Gastroesophageal sphincter (tissue), 3 donors: Measurements from ENCODE around the gene ANAPC16.

Experiments
- CTCF ChIP-seq, 4 experiments: fragments of 200-600 bp in 2 of 4; fragments of 450-650 bp in 2 of 4; sonication (generic) in 1 of 4; IDR thresholded peaks; one replicate each; pipeline ENCODE4 v1.5.1; 2017 to 2019; ENCODE audit warnings: antibody characterized with exemption in 4 of 4, mild to moderate bottlenecking in 2 of 4, moderate library complexity in 2 of 4
- EP300 ChIP-seq: sonication (generic); formaldehyde crosslinking; IDR thresholded peaks from one replicate; pipeline ENCODE4 v1.6.1; 2017; ENCODE audit warnings: antibody characterized with exemption, mild to moderate bottlenecking
- POLR2A ChIP-seq, 2 donors: fragments of 450-650 bp; IDR thresholded peaks; one replicate each; pipeline ENCODE4 v1.6.1; 2017; ENCODE audit warnings: antibody characterized with exemption in 2 of 2, mild to moderate bottlenecking in 2 of 2, moderate library complexity in 1 of 2
- POLR2AphosphoS5 ChIP-seq: sonication (generic); formaldehyde crosslinking; IDR thresholded peaks from one replicate; pipeline ENCODE4 v1.6.1; 2017; ENCODE audit warnings: antibody characterized with exemption

- no peak for TF ChIP-seq CTCF (IDR thresholded peaks at IDR 0.05)
- no peak for TF ChIP-seq EP300
- TF ChIP-seq POLR2A (IDR thresholded peaks at IDR 0.05) = no peak
- TF ChIP-seq POLR2AphosphoS5 = no peak
Observed at GRCh38 chr10:72223743-72224101, 7.9 kb downstream of the ANAPC16 start.
